GM19452 (cell line): ENCODE results near the gene PDE6C.
"Not testable (repeated sequence)": the region's sequence is repeated elsewhere in the genome, so short reads cannot be mapped to it uniquely, and the experiment has no call there.

Experiments used
- ATAC-seq: cut with Tn5 transposase; IDR thresholded peaks from one replicate; pipeline ENCODE4 v1.9.1; 2021; ENCODE audit not compliant: unreplicated experiment

PDE6C gene

DNA sequence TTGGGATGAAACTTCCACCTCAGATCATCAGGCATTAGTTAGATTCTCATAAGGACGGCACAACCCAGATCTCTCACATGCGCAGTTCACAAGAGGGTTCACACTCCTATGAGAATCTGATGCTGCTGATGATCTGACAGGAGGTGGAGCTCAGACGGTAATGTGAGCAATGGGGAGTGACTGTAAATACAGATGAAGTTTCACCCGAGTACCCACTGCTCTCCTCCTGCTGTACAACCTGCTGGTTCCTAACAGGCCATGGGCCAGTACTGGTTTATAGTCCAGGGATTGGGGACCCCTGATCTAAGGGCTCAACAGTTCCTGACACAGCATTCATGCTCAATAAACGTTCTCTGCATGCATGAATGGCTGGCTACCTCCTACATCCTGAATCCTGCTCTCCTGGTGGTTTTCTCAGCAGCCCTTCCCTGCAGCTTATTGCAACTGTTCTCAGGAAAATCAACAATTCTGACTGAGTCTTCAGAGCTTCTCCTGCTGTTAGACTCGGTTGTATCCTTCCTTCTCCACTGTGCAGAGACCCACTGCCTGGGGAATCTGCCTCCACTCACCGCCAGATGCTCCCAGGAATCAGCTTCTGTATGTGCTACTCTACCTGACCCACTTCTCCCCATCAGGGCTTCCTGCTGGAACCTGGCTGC, 17.4 kb downstream of the PDE6C start:
- no peak for ATAC-seq

DNA sequence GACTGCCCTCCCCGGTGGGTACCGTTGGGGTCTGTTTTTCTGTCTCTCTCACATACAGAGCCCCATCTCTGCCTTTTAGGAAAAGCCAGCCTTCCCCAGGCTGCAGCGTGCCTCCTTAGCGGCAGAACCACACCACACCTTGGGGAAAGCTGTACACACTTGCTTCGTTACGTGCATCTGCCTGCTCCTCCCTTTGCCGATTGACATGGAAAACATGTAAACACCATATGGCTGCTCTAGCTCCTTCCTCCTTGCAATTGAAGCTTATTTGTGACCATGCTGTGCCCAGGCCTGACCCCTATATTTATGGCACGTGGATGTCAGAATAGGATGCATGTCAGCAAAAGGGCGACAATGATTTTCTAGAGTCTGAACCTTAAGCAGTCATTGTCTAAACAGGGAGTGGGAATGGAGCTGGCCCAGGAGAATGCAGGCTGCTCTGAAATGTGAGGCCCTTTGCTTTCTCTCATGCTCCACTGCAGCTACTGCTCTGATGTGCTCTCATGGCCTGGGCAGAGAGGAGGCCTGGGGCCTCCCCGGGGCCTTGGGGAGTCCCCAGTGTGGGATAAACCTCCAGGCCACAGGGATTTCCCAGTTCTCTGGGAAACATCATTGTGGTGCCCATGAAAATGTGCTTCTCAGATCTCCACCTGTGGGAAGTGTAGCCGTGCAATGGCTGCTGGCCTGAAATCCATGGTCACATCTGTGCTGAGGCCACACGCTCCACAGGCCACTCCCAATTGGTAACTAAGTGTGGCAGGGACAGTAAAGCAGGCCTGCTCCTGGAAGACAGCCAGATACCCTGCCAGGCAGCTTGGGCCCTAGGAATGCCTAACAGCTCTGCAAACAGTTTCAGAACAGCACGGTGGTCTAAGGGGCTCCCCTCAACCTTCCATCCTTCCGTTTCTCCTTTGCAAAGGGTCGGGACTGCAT, 18.6 kb downstream of the PDE6C start:
- no peak for ATAC-seq

DNA sequence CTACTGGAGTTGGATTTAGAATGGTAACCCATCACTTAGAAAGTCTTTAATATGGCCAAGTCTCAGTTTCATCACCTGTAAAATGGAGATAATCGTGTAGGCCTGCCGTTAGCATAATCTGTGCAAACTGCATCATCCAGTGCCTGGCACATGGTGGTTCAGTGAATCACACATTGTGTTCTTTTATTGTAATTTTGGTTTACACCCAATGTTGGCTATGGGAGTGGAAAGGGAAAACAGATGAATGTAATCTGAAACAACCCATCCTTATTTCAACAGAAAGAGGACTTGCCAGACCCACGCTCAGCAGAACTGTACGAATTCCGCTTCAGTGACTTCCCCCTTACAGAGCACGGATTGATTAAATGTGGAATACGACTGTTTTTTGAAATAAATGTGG, 27.5 kb downstream of the PDE6C start:
- no peak for ATAC-seq

- ATAC-seq, result no peak
These were observed 40.5 kb downstream of the PDE6C start for GRCh38 chr10:93652857-93653256.

GRCh38 chr10:93654201-93654600, 41.9 kb downstream of the PDE6C start:
- ATAC-seq, result no peak

GRCh38 chr10:93656155-93656554, 43.8 kb downstream of the PDE6C start:
- no peak for ATAC-seq

DNA sequence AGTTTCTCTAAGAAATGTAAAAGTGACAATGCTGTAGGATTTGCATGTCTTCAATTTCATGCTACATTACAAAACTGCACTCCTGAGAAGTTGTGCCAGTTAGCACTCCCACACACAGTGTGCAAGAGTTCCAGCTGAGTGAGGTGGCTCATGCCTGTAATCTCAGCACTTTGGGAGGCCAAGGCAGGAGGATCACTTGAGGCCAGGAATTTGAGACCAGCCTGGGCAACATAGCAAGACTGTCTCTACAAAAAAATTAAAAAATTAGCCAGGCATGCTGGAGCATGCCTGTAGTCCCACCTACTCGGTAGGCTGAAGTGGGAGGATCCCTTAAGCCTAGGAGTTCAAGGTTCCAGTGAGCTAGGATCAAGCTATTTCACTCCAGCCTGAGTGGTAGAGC, 45.4 kb downstream of the PDE6C start:
- no peak for ATAC-seq

- no peak for ATAC-seq
These were observed 53.7 kb downstream of the PDE6C start for GRCh38 chr10:93666030-93666429.

- ATAC-seq, result no peak
These were observed 55.5 kb downstream of the PDE6C start for GRCh38 chr10:93667795-93668194.

GRCh38 chr10:93670372-93670771, 58.0 kb downstream of the PDE6C start:
- no peak for ATAC-seq

DNA sequence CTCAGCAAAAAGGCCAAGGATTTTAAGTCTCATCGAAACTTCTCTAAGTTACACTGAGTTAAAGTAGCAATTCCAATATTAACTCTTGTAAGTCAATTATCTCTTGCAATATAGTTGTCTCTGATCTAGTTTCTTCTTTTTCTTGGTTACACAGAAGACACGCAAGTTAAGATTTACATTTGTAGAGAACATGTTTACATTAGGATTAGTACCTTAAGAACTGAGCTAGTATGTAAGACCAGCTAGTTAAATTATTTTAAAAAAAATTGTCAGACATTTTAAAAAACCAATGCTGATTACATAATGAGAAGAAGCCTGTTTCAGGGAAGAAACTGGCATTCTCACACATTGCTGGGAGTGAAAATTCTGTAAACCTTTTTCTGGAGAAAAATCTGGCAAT, 58.7 kb downstream of the PDE6C start:
- no peak for ATAC-seq

DNA sequence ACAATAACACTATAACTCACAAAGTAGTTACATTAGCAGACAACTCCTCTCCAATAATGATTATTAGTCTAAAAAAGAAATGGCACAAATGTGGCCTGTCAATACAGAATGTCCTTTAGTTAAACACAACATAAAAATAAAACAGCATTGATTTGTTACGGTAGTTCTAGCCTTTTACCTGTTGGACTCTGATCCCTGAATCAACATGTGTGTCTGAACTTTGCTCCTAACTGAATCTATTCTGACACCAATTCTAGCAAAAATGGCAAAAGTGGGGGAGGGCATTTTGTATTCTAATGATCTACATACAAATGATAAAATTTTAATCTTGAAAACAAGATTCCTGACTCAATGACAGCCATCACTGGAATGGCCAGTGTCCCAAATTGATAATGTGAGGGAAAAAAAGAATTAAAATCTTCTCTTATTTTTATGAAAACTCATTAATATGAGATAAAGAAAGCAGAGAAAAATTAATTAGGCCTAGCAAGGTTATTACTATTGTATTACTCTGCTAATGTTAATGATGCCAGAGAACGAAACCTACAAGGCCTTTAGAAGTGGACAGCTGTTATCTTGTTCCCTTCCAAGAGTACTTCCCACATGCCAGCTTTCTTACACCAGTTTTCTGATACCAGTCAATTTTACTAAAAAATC, 59.8 kb downstream of the PDE6C start:
- ATAC-seq, result no peak

DNA sequence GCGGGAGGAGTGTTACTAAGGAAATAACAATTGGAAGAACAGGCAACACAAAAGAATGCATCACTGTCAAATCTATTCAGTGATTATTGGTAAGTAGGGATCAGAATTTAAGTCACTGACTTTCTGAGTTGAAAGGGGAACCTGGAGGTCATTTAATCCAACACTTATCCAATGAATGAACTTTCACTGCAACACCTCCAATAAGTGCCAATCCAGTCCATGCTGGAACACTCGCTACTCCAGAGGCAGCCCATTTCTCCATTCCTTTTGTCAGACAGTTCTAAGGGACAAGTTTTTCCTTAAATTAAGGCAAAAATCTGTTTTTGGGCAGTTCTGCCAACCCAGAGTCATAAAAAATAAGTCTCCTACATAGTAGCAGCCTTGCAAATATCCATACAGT, 60.6 kb downstream of the PDE6C start:
- ATAC-seq, result no peak

DNA sequence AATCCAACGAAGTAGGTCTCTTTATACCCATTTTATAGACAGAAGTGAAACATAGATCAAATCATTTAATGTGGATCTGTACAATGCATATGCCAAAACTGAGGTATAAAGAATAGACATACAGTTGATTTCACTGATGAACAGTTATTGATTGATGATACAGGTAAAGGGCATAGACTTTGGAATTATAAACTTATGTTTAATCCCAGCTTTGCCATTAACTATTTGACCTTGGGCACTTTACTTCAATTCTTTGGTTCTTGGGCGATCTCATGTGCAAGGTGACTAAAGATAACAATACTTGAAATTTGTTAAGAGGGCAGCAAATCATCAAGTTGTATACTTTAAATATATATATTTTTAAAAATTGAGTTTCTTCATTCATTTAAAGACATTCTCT, 61.5 kb downstream of the PDE6C start:
- no peak for ATAC-seq

GRCh38 chr10:93678386-93678785, 66.0 kb downstream of the PDE6C start:
- no peak for ATAC-seq

DNA sequence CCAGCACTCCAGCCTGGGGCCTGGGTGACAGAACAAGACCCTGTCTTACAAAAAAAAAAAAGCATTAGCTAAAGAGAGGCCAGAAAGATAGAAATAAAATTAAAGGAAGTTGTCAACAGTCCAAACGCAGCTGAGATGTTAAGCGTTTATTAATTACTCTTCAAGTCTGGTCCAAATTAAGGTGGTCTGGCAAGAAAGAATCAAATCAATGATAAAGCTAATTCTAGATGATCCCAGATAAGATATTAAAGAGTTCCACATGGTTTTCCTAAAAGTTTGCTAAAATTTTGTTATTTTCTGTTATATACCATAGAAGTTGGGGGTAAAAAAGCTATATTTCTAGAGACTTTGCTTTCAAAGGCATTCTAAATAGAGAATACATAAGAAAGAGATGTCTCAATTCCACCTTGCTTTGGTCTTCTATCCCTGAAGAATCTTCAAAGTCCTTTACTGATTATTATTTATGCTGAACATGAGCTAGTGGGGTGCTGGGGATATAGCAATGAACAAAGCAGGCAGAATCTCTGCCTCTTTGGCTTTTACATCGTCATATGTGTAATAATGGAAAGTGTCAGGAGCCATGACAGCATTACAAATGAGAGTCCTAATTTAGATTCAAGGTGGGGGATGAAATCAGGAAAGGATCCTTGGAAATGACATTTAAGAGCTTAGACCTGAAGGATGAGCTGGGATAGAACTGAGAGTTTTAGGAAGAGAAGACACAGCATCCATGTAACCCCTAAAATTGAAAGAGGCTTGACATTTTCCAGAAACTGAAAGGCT, 66.7 kb downstream of the PDE6C start:
- no peak for ATAC-seq

DNA sequence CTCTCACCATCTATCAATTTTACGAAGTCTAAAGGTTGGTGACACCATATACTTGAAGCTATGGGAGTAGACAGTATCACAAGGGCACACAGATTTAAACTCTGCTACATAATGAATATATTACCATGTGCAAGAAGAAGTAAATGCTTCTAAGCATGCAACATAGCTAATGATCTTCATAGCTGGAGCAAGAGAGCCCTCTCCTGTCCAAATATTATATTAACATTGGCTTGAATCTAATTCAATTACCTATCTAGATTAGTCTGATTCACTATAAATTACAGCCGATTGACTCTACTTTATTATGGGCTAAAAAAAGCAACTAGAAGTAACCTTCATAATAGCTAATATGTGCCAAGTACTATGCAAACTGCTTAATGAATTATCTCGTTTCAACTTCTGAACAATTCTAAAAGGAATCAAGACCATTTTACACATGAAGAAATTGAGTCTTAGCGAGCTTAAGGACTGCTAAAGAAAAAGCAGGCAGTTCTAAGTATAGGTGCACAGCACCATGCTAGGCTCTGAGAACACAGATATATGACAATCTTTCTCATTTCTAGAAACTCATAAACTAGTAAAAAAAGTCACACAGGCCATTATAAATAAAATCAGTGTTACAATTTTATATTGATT, 68.2 kb downstream of the PDE6C start:
- ATAC-seq, result no peak

GRCh38 chr10:93687737-93688136, 75.4 kb downstream of the PDE6C start:
- no peak for ATAC-seq

GRCh38 chr10:93695740-93696139, 83.4 kb downstream of the PDE6C start:
- ATAC-seq, result no peak

GRCh38 chr10:93696582-93696981, 84.2 kb downstream of the PDE6C start:
- ATAC-seq, result not testable (repeated sequence)

GRCh38 chr10:93697207-93697606, 84.9 kb downstream of the PDE6C start:
- ATAC-seq, result no peak
